Lung (tissue), 12 donors: ENCODE measurements around the gene SLC9A1. TPM values are rescaled to one million over a fixed set of nuclear protein-coding genes. Genes with fewer than 3 reads are reported as not detected.

Experiments used
- ATAC-seq: fragments of 200-7000 bp; cut with Tn5 transposase; one replicate; pipeline ENCODE4 v1.9.1; 2020; ENCODE audit warnings: moderate number of reproducible peaks; ENCODE audit not compliant: insufficient read depth, low FRiP score
- DNase-seq, 3 donors: peaks; one replicate each; pipeline ENCODE4 v3.0.0-alpha.2; 2013 to 2017
- H3K27ac ChIP-seq, 2 donors: one replicate each; pipeline ENCODE4 v1.5.1; 2013; ENCODE audit warnings: mild to moderate bottlenecking in 2 of 2, moderate library complexity in 2 of 2, control low read depth in 1 of 2, inconsistent platforms in 1 of 2, low read depth in 1 of 2, low read length in 1 of 2
- H3K27me3 ChIP-seq, 3 donors: one replicate each; pipeline ENCODE4 v1.5.1; 2013; ENCODE audit warnings: low read length in 2 of 3; ENCODE audit not compliant: control insufficient read depth in 3 of 3, insufficient read depth in 3 of 3
- H3K36me3 ChIP-seq, 4 donors: one replicate each; pipeline ENCODE4 v1.5.1; 2013; ENCODE audit warnings: low read length in 4 of 4, mild to moderate bottlenecking in 1 of 4, moderate library complexity in 1 of 4; ENCODE audit not compliant: control insufficient read depth in 4 of 4, insufficient read depth in 4 of 4
- H3K4me1 ChIP-seq, 5 donors: one replicate each; pipeline ENCODE4 v1.5.1; 2013; ENCODE audit warnings: low read length in 5 of 5, mild to moderate bottlenecking in 2 of 5, moderate library complexity in 1 of 5; ENCODE audit not compliant: control insufficient read depth in 5 of 5, insufficient read depth in 5 of 5
- H3K4me3 ChIP-seq: one replicate; pipeline ENCODE4 v1.5.1; 2013; ENCODE audit warnings: mild to moderate bottlenecking, control low read depth, moderate library complexity
- H3K9ac ChIP-seq, 2 donors: one replicate each; pipeline ENCODE4 v1.5.1; 2013; ENCODE audit warnings: low read length in 2 of 2, control low read depth in 1 of 2; ENCODE audit not compliant: insufficient read depth in 1 of 2
- H3K9me3 ChIP-seq, 4 donors: one replicate each; pipeline ENCODE4 v1.5.1; 2013; ENCODE audit warnings: low read length in 3 of 4, mild to moderate bottlenecking in 1 of 4, moderate library complexity in 1 of 4; ENCODE audit not compliant: control insufficient read depth in 4 of 4, insufficient read depth in 3 of 4
- WGBS, 2 donors: extraction: QIAGEN DNeasy Blood & Tissue Kit; methylation state at CpG; one replicate each; pipeline ENCODE4 v1.1.7; 2013; 5-methylcytosine and 5-hydroxymethylcytosine counted together
- polyA plus RNA-seq, 2 donors: library from polyadenylated mRNA; stranded (reverse); fragments of 200-250 nt; gene quantifications; one replicate each; pipeline ENCODE4 v1.2.1, GENCODE V29; 2013
- total RNA-seq, 2 donors: library from RNA; depleted of rRNA in 1 of 2; stranded (reverse); fragments of >200 nt in 1 of 2; gene quantifications; one replicate each; pipeline ENCODE4 v1.2.1, GENCODE V29; 2014 to 2021
- TF ChIP-seq, protein P1 (sequence below): IDR thresholded peaks from 2 replicates; pipeline ENCODE4 v1.5.1; 2012; ENCODE audit warnings: mild to moderate bottlenecking; ENCODE audit errors: control extremely low read depth, extremely low read depth
- donor health status: control.
- donor health status: control.
- donor health status: Bipolar disorder and iron deficiency.
- donor health status: healthy.
- donor health status: DM: yes; HTN: yes; CAD: no.

SLC9A1 gene
- total and polyA plus RNA-seq, 4 donors, result 19.3 to 48.0 (median 24.6) TPM

DNA sequence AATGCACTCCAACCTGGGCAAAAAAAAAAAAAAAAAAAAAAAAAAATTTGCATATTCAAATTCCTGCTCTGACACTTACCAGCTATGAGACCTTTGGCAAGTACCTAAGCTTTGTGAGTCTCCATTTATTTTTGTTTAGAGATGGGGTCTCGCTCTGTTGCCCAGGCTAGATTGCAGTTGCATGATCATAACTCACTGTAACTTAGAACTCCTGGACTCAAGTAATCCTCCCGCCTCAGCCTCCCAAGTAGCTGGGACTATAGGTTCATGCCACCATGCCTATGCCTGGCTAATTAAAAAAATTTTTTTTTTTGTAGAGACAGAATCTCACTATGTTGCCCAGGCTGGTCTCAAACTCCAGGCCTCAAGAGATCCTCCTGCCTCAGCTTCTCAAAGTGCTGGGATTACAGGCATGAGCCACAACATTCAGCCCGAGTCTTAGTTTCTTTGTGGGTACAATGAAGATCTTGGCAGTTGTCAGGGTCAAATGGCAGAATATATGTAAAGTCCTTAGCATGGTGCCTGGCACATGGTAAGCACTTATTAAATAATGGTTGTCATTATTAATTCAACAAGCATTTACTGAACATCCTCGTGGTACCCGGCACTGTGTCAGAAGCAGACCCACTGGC, 88.8 kb downstream of the SLC9A1 start:
- 96 to 98% methylated on average over 5 of the region's 5 CpGs for WGBS, 2 donors
- Histone ChIP-seq H3K4me3 (no peak overlapping the region), H3K9ac (no peak overlapping the region), H3K27me3 (no peaks in the 10 kb centered on the region), H3K27ac (no peak overlapping the region), H3K36me3 (no peaks in the 10 kb centered on the region), H3K9me3 (no peaks in the 10 kb centered on the region), H3K4me1 (peaks cover 0 to 3% (median 0%) of the 10 kb centered on the region in 5 donors)
- DNase-seq (no peak), ATAC-seq (no peak)
- TF ChIP-seq, protein P1, sequence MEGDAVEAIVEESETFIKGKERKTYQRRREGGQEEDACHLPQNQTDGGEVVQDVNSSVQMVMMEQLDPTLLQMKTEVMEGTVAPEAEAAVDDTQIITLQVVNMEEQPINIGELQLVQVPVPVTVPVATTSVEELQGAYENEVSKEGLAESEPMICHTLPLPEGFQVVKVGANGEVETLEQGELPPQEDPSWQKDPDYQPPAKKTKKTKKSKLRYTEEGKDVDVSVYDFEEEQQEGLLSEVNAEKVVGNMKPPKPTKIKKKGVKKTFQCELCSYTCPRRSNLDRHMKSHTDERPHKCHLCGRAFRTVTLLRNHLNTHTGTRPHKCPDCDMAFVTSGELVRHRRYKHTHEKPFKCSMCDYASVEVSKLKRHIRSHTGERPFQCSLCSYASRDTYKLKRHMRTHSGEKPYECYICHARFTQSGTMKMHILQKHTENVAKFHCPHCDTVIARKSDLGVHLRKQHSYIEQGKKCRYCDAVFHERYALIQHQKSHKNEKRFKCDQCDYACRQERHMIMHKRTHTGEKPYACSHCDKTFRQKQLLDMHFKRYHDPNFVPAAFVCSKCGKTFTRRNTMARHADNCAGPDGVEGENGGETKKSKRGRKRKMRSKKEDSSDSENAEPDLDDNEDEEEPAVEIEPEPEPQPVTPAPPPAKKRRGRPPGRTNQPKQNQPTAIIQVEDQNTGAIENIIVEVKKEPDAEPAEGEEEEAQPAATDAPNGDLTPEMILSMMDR, result no peak

DNA sequence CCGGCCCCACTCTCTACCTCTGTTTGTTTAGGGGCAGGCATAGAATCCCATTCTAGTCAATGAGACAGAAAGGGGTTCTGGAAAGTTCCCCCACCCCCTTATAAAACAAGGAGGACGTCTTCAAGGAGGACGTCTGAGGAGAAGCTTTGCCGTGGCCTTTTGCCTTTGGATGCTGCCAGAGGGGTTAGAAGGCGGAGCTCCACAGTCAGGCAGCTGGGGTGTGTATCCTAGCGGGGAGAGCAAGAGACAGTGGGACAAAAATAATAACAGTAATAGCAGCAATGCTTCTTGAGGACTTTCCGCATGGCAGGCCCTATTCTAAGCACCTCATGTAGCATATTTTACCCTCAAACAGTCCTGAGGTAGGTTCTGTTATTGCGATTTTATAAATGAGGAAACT, 94.0 kb downstream of the SLC9A1 start:
- H3K9me3 ChIP-seq, result peaks cover 0 to 2% (median 0%) of the 10 kb centered on the region in 4 donors
- no peaks in the 10 kb centered on the region for H3K36me3 ChIP-seq
- WGBS, 2 donors, result 79 to 82% methylated on average over 8 of the region's 8 CpGs
- no peaks in the 10 kb centered on the region for H3K27me3 ChIP-seq
- no peak overlapping the region for H3K4me3 ChIP-seq
- H3K9ac ChIP-seq, result no peak overlapping the region
- ATAC-seq (no peak), DNase-seq (peak; percentile 71 to 90 (median 78))
- H3K4me1 ChIP-seq, result peaks cover 0 to 43% (median 11%) of the 10 kb centered on the region in 5 donors
- H3K27ac ChIP-seq, result no peak overlapping the region
- TF ChIP-seq, protein P1, result no peak

DNA sequence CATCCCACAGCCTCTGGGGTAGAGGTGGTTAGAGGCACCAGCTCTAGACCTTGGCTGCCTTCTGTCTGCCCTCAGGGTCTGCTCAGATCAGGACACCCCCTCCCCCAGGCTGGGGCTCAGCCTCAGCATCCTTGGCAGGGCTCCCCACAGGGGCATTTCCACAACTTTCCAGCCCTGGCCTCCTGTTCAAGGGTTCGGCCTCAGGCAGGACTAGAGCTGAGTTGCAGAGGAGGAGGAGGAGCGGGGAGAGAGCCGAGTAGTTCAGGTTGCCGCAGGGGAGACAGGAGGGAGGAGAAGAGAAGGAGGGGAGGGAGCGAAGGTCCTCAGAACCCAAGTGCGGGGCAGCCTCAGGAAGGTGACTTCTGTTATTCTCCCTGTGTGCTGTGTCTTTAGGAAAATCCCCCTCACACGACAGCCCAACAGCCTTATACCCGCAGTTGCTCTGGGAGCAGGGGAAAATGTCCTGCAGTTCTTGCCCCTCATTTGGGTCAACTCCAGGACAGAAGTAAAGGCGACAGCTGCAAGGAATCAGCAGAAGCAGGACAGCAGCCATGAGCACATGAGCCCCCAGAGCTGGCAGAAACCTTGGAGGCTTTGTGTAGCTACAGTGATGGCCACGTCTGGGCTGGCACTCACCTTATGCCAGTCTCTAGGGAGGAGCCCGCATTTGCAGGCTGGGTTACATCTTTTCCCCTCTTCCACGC, 95.8 kb downstream of the SLC9A1 start:
- Histone ChIP-seq H3K4me3 (no peak overlapping the region), H3K27me3 (no peaks in the 10 kb centered on the region), H3K36me3 (no peaks in the 10 kb centered on the region), H3K9me3 (peaks cover 0 to 2% (median 0%) of the 10 kb centered on the region in 4 donors), H3K4me1 (peaks cover 0 to 43% (median 11%) of the 10 kb centered on the region in 5 donors), H3K9ac (no peak overlapping the region), H3K27ac (no peak overlapping the region)
- no peak for ATAC-seq
- WGBS, 2 donors, result 71 to 82% methylated on average over 12 of the region's 12 CpGs
- TF ChIP-seq, protein P1, result no peak
- DNase-seq, result peak; percentile 70 to 88 (median 84)
